RPMI7951 (cell line): ENCODE results near the gene TTC9. TPM values are rescaled to one million over a fixed set of nuclear protein-coding genes. Genes with fewer than 3 reads are reported as not detected.
A peak's percentile ranks its signal among the peaks of the same experiment; 100 is the strongest.

Experiments used
- DNase-seq: peaks from one replicate; pipeline ENCODE4 v3.0.0-alpha.2; 2012; ENCODE audit warnings: low read depth
- total RNA-seq: library from RNA; depleted of rRNA; stranded (reverse); fragments of >200 nt; shearing (Covaris generic); gene quantifications from 2 replicates; pipeline ENCODE4 v1.2.3, GENCODE V29; 2014

TTC9 gene
- total RNA-seq, 1 experiment from 2014 or later, result not detected

GRCh38 chr14:70645892-70646291 is 4.2 kb downstream of the TTC9 start:
- DNase-seq, result no peak

GRCh38 chr14:70646705-70647104 is 5.0 kb downstream of the TTC9 start:
- no peak for DNase-seq

GRCh38 chr14:70648346-70648745 is 6.6 kb downstream of the TTC9 start:
- DNase-seq, result no peak

- no peak for DNase-seq
Observed at GRCh38 chr14:70649803-70650202, 8.1 kb downstream of the TTC9 start.

- no peak for DNase-seq
Observed at GRCh38 chr14:70651522-70651921, 9.8 kb downstream of the TTC9 start.

GRCh38 chr14:70652871-70653270 is 11.2 kb downstream of the TTC9 start:
- DNase-seq, result peak; percentile 35

GRCh38 chr14:70653662-70654061 is 11.9 kb downstream of the TTC9 start:
- no peak for DNase-seq

GRCh38 chr14:70654632-70655031 is 12.9 kb downstream of the TTC9 start:
- no peak for DNase-seq

GRCh38 chr14:70655110-70655826 is 13.6 kb downstream of the TTC9 start:
- DNase-seq, result no peak

- no peak for DNase-seq
Observed at GRCh38 chr14:70658899-70659298, 17.2 kb downstream of the TTC9 start.

GRCh38 chr14:70660967-70661893 is 19.5 kb downstream of the TTC9 start:
- peak; percentile 16 for DNase-seq

GRCh38 chr14:70662080-70662479 is 20.4 kb downstream of the TTC9 start:
- DNase-seq, result no peak

- DNase-seq, result no peak
Observed at GRCh38 chr14:70662816-70663215, 21.1 kb downstream of the TTC9 start.

GRCh38 chr14:70663707-70664179 is 22.0 kb downstream of the TTC9 start:
- DNase-seq, result peak; percentile 66

GRCh38 chr14:70664698-70665447 is 23.2 kb downstream of the TTC9 start:
- no peak for DNase-seq

GRCh38 chr14:70665448-70666360 is 24.0 kb downstream of the TTC9 start:
- DNase-seq, result peak; percentile 45

GRCh38 chr14:70666361-70666686 is 24.6 kb downstream of the TTC9 start:
- peak; percentile 21 for DNase-seq

GRCh38 chr14:70670992-70671651 is 29.4 kb downstream of the TTC9 start:
- peak; percentile 42 for DNase-seq

- DNase-seq, result no peak
Observed at GRCh38 chr14:70671652-70672644, 30.2 kb downstream of the TTC9 start.
